K562 (cell line): ENCODE data around the gene MYO1F. TPM values are rescaled to one million over a fixed set of nuclear protein-coding genes. Genes with fewer than 3 reads are reported as not detected.

Source experiments
- ATF6 ChIP-seq: sonication (generic); formaldehyde crosslinking; IDR thresholded peaks from 2 replicates; pipeline ENCODE4 v1.4.0; 2020; ENCODE audit warnings: mild to moderate bottlenecking, missing genetic modification reagents
- BCL6 ChIP-seq: fragments of 250-450 bp; sonication (Bioruptor Pico); IDR thresholded peaks from 2 replicates; pipeline ENCODE4 v1.4.0; 2020
- CBX1 ChIP-seq: sonication (generic); IDR thresholded peaks from 2 replicates; pipeline ENCODE4 v1.6.1; 2016; ENCODE audit warnings: antibody characterized with exemption, low read depth, mild to moderate bottlenecking
- CTBP1 ChIP-seq: fragments of 450-650 bp; IDR thresholded peaks from 2 replicates; pipeline ENCODE4 v1.6.1; 2016; ENCODE audit warnings: borderline replicate concordance
- ELF4 ChIP-seq: fragments of 450-650 bp; formaldehyde crosslinking; IDR thresholded peaks from 2 replicates; pipeline ENCODE4 v1.4.0; 2022; ENCODE audit warnings: missing genetic modification characterization
- ESRRA ChIP-seq: fragments of 450-650 bp; IDR thresholded peaks from 2 replicates; pipeline ENCODE4 v1.6.1; 2014; ENCODE audit warnings: low read depth, mild to moderate bottlenecking, moderate library complexity, borderline replicate concordance
- GTF2E2 ChIP-seq: fragments of 200-800 bp; sonication (Bioruptor generic); IDR thresholded peaks from 2 replicates; pipeline ENCODE4 v1.6.1; 2016; ENCODE audit warnings: missing genetic modification characterization, missing compliant biosample characterization
- GTF2F1 ChIP-seq: IDR thresholded peaks from 2 replicates; pipeline ENCODE4 v1.6.1; 2011; ENCODE audit warnings: low read depth, low read length, improper control_type of control experiment
- MAFK ChIP-seq: IDR thresholded peaks from 2 replicates; pipeline ENCODE4 v1.6.1; 2011; ENCODE audit warnings: low read length, improper control_type of control experiment
- NEUROD1 ChIP-seq: fragments of 150-350 bp; IDR thresholded peaks from 2 replicates; pipeline ENCODE4 v1.6.1; 2014; ENCODE audit warnings: borderline replicate concordance, low read length, low read depth; ENCODE audit not compliant: partially characterized antibody
- NFE2L1 ChIP-seq: fragments of 450-650 bp; IDR thresholded peaks from 2 replicates; pipeline ENCODE4 v1.6.1; 2016; ENCODE audit warnings: missing genetic modification characterization, low read depth, mild to moderate bottlenecking, missing compliant biosample characterization, moderate library complexity, borderline replicate concordance
- NFYB ChIP-seq: IDR thresholded peaks from 2 replicates; pipeline ENCODE4 v1.6.1; 2011; ENCODE audit warnings: mild to moderate bottlenecking, moderate library complexity; ENCODE audit not compliant: insufficient read length; ENCODE audit errors: extremely low read depth
- POLR2AphosphoS5 ChIP-seq: IDR thresholded peaks from 2 replicates; pipeline ENCODE4 v1.6.1; 2011; ENCODE audit warnings: mild to moderate bottlenecking, low read depth, low read length, moderate library complexity; ENCODE audit not compliant: control insufficient read depth, insufficient read depth
- POU5F1 ChIP-seq: fragments of 150-350 bp; IDR thresholded peaks from 2 replicates; pipeline ENCODE4 v1.6.1; 2014; ENCODE audit warnings: borderline replicate concordance, low read length, low read depth, mild to moderate bottlenecking; ENCODE audit not compliant: partially characterized antibody
- SMC3 ChIP-seq: conservative IDR thresholded peaks from 2 replicates; pipeline ENCODE4 v1.6.1; 2011; ENCODE audit warnings: low read depth, low read length, improper control_type of control experiment; ENCODE audit not compliant: insufficient read depth
- STAT6 ChIP-seq: sonication (generic); formaldehyde crosslinking; IDR thresholded peaks from 2 replicates; pipeline ENCODE4 v1.8.1; 2023; ENCODE audit warnings: mild to moderate bottlenecking, missing genetic modification reagents
- ZBTB34 ChIP-seq: fragments of 250-450 bp; sonication (Bioruptor Pico); IDR thresholded peaks from 2 replicates; pipeline ENCODE4 v1.8.0; 2021; ENCODE audit warnings: mild to moderate bottlenecking, moderate library complexity
- ZNF668 ChIP-seq: fragments of 250-450 bp; sonication (Bioruptor Pico); IDR thresholded peaks from 2 replicates; pipeline ENCODE4 v1.8.0; 2022; ENCODE audit warnings: mild to moderate bottlenecking, inconsistent platforms
- ZNF76 ChIP-seq: fragments of 250-450 bp; sonication (Bioruptor Pico); IDR thresholded peaks from 2 replicates; pipeline ENCODE4 v1.4.0; 2020; ENCODE audit warnings: mild to moderate bottlenecking, moderate library complexity, borderline replicate concordance
- polyA plus RNA-seq, 8 experiments: library from polyadenylated mRNA; depleted of rRNA in 4 of 8; stranded (reverse) in 5 of 8; unstranded in 3 of 8; fragments of >200 nt; fragmentation: Nextera tagmentation in 2 of 8; fragmentation: Illumina TruSeq in 1 of 8; extraction: Ambion mirVana in 2 of 8; extraction: Trizol in 1 of 8; gene quantifications; 2 replicates each; pipeline versions ENCODE4 v1.2.1 to v1.2.3, GENCODE V29; 2011 to 2014; ENCODE audit warnings: inconsistent platforms in 1 of 8, missing spikeins in 1 of 8
- total RNA-seq, 7 experiments: library from RNA; depleted of rRNA in 6 of 7; stranded (reverse); fragments of >200 nt in 6 of 7; fragmentation: Illumina TruSeq in 2 of 7; extraction: Trizol in 2 of 7; gene quantifications; 2 replicates each; pipeline versions ENCODE4 v1.2.1 to v1.2.3, GENCODE V29; 2011 to 2021; ENCODE audit warnings: low replicate concordance in 1 of 7

Gene MYO1F
- total and polyA plus RNA-seq, 9 of the 15 experiments (the other 6 are each of a cell fraction or from before 2014, with no cell fraction given): 0.78 to 9.4 (median 4.3) TPM

- TF ChIP-seq ATF6 (CRISPR knock-in tag) (no peak), NEUROD1 (no peak), STAT6 (CRISPR knock-in tag) (no peak), GTF2E2 (tag) (no peak), ZBTB34 (CRISPR knock-in tag) (no peak), POU5F1 (no peak), ELF4 (CRISPR knock-in tag) (no peak), SMC3 (peak; percentile 28; the same call in 1 of the 2 replicates), CTBP1 (peak; percentile 69), MAFK (no peak), POLR2AphosphoS5 (0 out of 2 replicates have a peak, but pooled peaks have one; percentile 19), CBX1 (no peak), NFE2L1 (tag) (no peak), ZNF668 (CRISPR knock-in tag) (no peak), BCL6 (CRISPR knock-in tag) (no peak), ZNF76 (no peak), GTF2F1 (no peak), ESRRA (0 out of 2 replicates have a peak, but pooled peaks have one; percentile 29), NFYB (no peak)
Measured at GRCh38 chr19:8505680-8506401, 71.4 kb downstream of the MYO1F start (continued).
